Breast epithelium (tissue), 4 donors: ENCODE data around the gene LPP. TPM values are rescaled to one million over a fixed set of nuclear protein-coding genes. Genes with fewer than 3 reads are reported as not detected.

ENCODE experiments used
- DNase-seq, 2 donors: peaks; one replicate each; pipeline ENCODE4 v3.0.0-alpha.2; 2019; ENCODE audit warnings: low spot score in 2 of 2
- H3K27ac ChIP-seq, 2 donors: fragments of 200-600 bp; sonication (generic) in 1 of 2; one replicate each; pipeline ENCODE4 v1.5.1; 2016 to 2019; ENCODE audit warnings: mild to moderate bottlenecking in 1 of 2
- H3K27me3 ChIP-seq, 2 donors: fragments of 200-600 bp; sonication (generic) in 1 of 2; one replicate each; pipeline versions ENCODE4 v1.5.1 to v1.6.0; 2017 to 2019; ENCODE audit warnings: control low read depth in 1 of 2, mild to moderate bottlenecking in 1 of 2
- H3K36me3 ChIP-seq: fragments of 200-600 bp; one replicate; pipeline ENCODE4 v1.5.1; 2019
- H3K4me1 ChIP-seq, 2 donors: fragments of 200-600 bp; sonication (generic); one replicate each; pipeline ENCODE4 v1.5.1; 2016 to 2019; ENCODE audit warnings: control low read depth in 1 of 2
- H3K4me3 ChIP-seq, 3 donors: fragments of 200-600 bp; sonication (generic); 1 replicate in 2 of 3; 2 replicates in 1 of 3; pipeline ENCODE4 v1.5.1; 2016 to 2019; ENCODE audit warnings: mild to moderate bottlenecking in 3 of 3, moderate library complexity in 2 of 3
- H3K9me3 ChIP-seq, 2 donors: fragments of 200-600 bp; sonication (generic) in 1 of 2; one replicate each; pipeline ENCODE4 v1.5.1; 2016 to 2019; ENCODE audit warnings: control low read depth in 1 of 2
- CTCF ChIP-seq, 3 donors: fragments of 450-650 bp; IDR thresholded peaks; one replicate each; pipeline ENCODE4 v1.5.1; 2016 to 2017; ENCODE audit warnings: antibody characterized with exemption in 3 of 3, mild to moderate bottlenecking in 3 of 3, moderate library complexity in 3 of 3
- POLR2A ChIP-seq: fragments of 450-650 bp; IDR thresholded peaks from one replicate; pipeline ENCODE4 v1.6.1; 2016; ENCODE audit warnings: antibody characterized with exemption, mild to moderate bottlenecking, moderate library complexity
- POLR2AphosphoS5 ChIP-seq, 3 donors: sonication (generic); formaldehyde crosslinking; IDR thresholded peaks; one replicate each; pipeline ENCODE4 v1.6.1; 2017; ENCODE audit warnings: antibody characterized with exemption in 3 of 3
- intact Hi-C: fragments of 100-400 bp; cut with DNase I; formaldehyde crosslinking; loops from one replicate; pipeline ENCODE4 v1.15.1; 2023; ENCODE audit warnings: low total_unique reads
- total RNA-seq, 3 donors: library from RNA; depleted of rRNA; stranded (reverse); fragments of >200 nt; gene quantifications; one replicate each; pipeline ENCODE4 v1.1.0, GENCODE V29; 2016

LPP gene
- total RNA-seq, 3 donors from 2014 or later: 135 to 183 (median 147) TPM

GRCh38 chr3:188557235-188557634 lies 403.3 kb downstream of the LPP start:
- TF ChIP-seq POLR2A: no peak
- TF ChIP-seq POLR2AphosphoS5 (IDR thresholded peaks at IDR 0.05): no peak
- TF ChIP-seq CTCF (IDR thresholded peaks at IDR 0.05): no peak
- no peaks in the 10 kb centered on the region for H3K4me1 ChIP-seq
- H3K9me3 ChIP-seq: no peaks in the 10 kb centered on the region
- H3K4me3 ChIP-seq: no peak overlapping the region
- DNase-seq: no peak
- intact Hi-C loops: no loop called here
- no peak overlapping the region for H3K27ac ChIP-seq
- H3K36me3 ChIP-seq: no peaks in the 10 kb centered on the region
- no peaks in the 10 kb centered on the region for H3K27me3 ChIP-seq

GRCh38 chr3:188558343-188559071 lies 404.6 kb downstream of the LPP start:
- Histone ChIP-seq H3K27me3 (no peaks in the 10 kb centered on the region), H3K36me3 (no peaks in the 10 kb centered on the region), H3K27ac (no peak overlapping the region), H3K4me3 (no peak overlapping the region), H3K9me3 (no peaks in the 10 kb centered on the region), H3K4me1 (no peaks in the 10 kb centered on the region)
- intact Hi-C loops: no loop called here
- DNase-seq: no peak
- no peak for TF ChIP-seq POLR2A
- no peak for TF ChIP-seq POLR2AphosphoS5 (IDR thresholded peaks at IDR 0.05)
- TF ChIP-seq CTCF (IDR thresholded peaks at IDR 0.05): no peak

GRCh38 chr3:188559072-188559429 lies 405.1 kb downstream of the LPP start:
- no peak overlapping the region for H3K4me3 ChIP-seq
- intact Hi-C loops: no loop called here
- H3K27me3 ChIP-seq: no peaks in the 10 kb centered on the region
- no peak for DNase-seq
- H3K27ac ChIP-seq: no peak overlapping the region
- no peak for TF ChIP-seq POLR2A
- no peak for TF ChIP-seq CTCF (IDR thresholded peaks at IDR 0.05)
- TF ChIP-seq POLR2AphosphoS5 (IDR thresholded peaks at IDR 0.05): no peak
- no peaks in the 10 kb centered on the region for H3K36me3 ChIP-seq
- H3K9me3 ChIP-seq: no peaks in the 10 kb centered on the region
- no peaks in the 10 kb centered on the region for H3K4me1 ChIP-seq

- TF ChIP-seq POLR2A (no peak), POLR2AphosphoS5 (IDR thresholded peaks at IDR 0.05) (no peak), CTCF (IDR thresholded peaks at IDR 0.05) (no peak)
- DNase-seq: no peak
- H3K9me3 ChIP-seq: no peaks in the 10 kb centered on the region
- H3K27ac ChIP-seq: no peak overlapping the region
- H3K36me3 ChIP-seq: no peaks in the 10 kb centered on the region
- intact Hi-C loops: no loop called here
- H3K27me3 ChIP-seq: no peaks in the 10 kb centered on the region
- no peaks in the 10 kb centered on the region for H3K4me1 ChIP-seq
- H3K4me3 ChIP-seq: no peak overlapping the region
These were observed 405.9 kb downstream of the LPP start for GRCh38 chr3:188559856-188560255.

GRCh38 chr3:188562144-188562543 lies 408.2 kb downstream of the LPP start:
- Histone ChIP-seq H3K27ac (no peak overlapping the region), H3K4me1 (no peaks in the 10 kb centered on the region), H3K4me3 (no peak overlapping the region), H3K36me3 (no peaks in the 10 kb centered on the region), H3K27me3 (no peaks in the 10 kb centered on the region), H3K9me3 (no peaks in the 10 kb centered on the region)
- TF ChIP-seq POLR2A: no peak
- TF ChIP-seq POLR2AphosphoS5 (IDR thresholded peaks at IDR 0.05): no peak
- TF ChIP-seq CTCF (IDR thresholded peaks at IDR 0.05): no peak
- no peak for DNase-seq
- intact Hi-C loops: no loop called here
